HCT116 (cell line): ENCODE data around the gene VPS33B. TPM values are rescaled to one million over a fixed set of nuclear protein-coding genes. Genes with fewer than 3 reads are reported as not detected.

Source experiments
- ATAC-seq: fragments of 200-7000 bp; cut with Tn5 transposase; 2 replicates; pipeline ENCODE4 v1.9.1; 2020; ENCODE audit warnings: mild to moderate bottlenecking, moderate library complexity
- BruUV-seq: library from RNA; stranded (reverse); fragments of 400-500 nt; replicated peaks from 2 replicates; lab custom pipeline; 2021; lab: Mats Ljungman, UMichigan
- CTCF ChIA-PET: fragments of 300-600 bp; sonication (Branson Sonifier 250); formaldehyde crosslinking; loops from one replicate; lab custom pipeline; 2021; ENCODE audit warnings: antibody characterized with exemption; lab: Charles Lee
- POLR2A ChIA-PET: fragments of 300-600, 350-600 bp; sonication (Branson Sonifier 250); formaldehyde crosslinking; loops from one replicate; lab custom pipeline; 2021; ENCODE audit warnings: antibody characterized with exemption; lab: Charles Lee
- RAD21 ChIA-PET, 2 experiments: fragments of 300-600 bp; sonication (Branson Sonifier 250); formaldehyde crosslinking; loops; one replicate each; lab custom pipeline; 2023; ENCODE audit warnings: low total read pairs in 2 of 2; ENCODE audit not compliant: uncharacterized antibody in 2 of 2, unreplicated experiment in 2 of 2, low non-redundant PET in 1 of 2; lab: Charles Lee
- DNase-seq: peaks from one replicate; pipeline ENCODE4 v3.0.0-alpha.2; 2010; ENCODE audit warnings: low read depth, low spot score
- H2AFZ ChIP-seq: fragments of 200-600 bp; shearing (Covaris generic), sonication (generic); 2 replicates; pipeline ENCODE4 v1.6.1; 2017; ENCODE audit warnings: low read depth, mixed run types, mixed read lengths, antibody characterized with exemption, low read length; ENCODE audit not compliant: poor library complexity, severe bottlenecking
- H3K27ac ChIP-seq: 2 replicates; pipeline ENCODE4 v1.5.1; 2012; ENCODE audit warnings: low read depth, low read length
- H3K27me3 ChIP-seq: fragments of 200-600 bp; sonication (generic); 2 replicates; pipeline ENCODE4 v1.6.1; 2016; ENCODE audit warnings: mixed run types, low read length, mixed read lengths; ENCODE audit not compliant: insufficient read depth
- H3K36me3 ChIP-seq, 2 experiments: fragments of 200-500 bp in 1 of 2; fragments of 200-600 bp in 1 of 2; sonication (Bioruptor generic) in 1 of 2; sonication (generic) in 1 of 2; 2 replicates each; pipeline versions ENCODE4 v1.5.1 to v1.6.1; 2014 to 2016; ENCODE audit warnings: low read length in 2 of 2, inconsistent platforms in 1 of 2, mixed read lengths in 1 of 2, mixed run types in 1 of 2; ENCODE audit not compliant: insufficient read depth in 2 of 2, control insufficient read depth in 1 of 2
- H3K4me1 ChIP-seq, 2 experiments: fragments of 200-600 bp in 1 of 2; sonication (generic) in 1 of 2; 2 replicates each; pipeline versions ENCODE4 v1.5.1 to v1.6.1; 2012 to 2017; ENCODE audit warnings: low read length in 2 of 2, inconsistent platforms in 1 of 2, mild to moderate bottlenecking in 1 of 2, mixed read lengths in 1 of 2, mixed run types in 1 of 2, moderate library complexity in 1 of 2; ENCODE audit not compliant: insufficient read depth in 2 of 2, control insufficient read depth in 1 of 2
- H3K4me2 ChIP-seq: fragments of 200-600 bp; sonication (generic); 2 replicates; pipeline ENCODE4 v1.6.1; 2017; ENCODE audit warnings: mixed run types, low read length, mixed read lengths
- H3K4me3 ChIP-seq, 2 experiments: fragments of 200-600 bp in 1 of 2; sonication (generic) in 1 of 2; replicated peaks in 1 of 2; 2 replicates each; pipeline ENCODE4 v1.5.1; 2011 to 2016; ENCODE audit warnings: low read length in 2 of 2, control low read depth in 1 of 2, low read depth in 1 of 2, mild to moderate bottlenecking in 1 of 2, mixed read lengths in 1 of 2, mixed run types in 1 of 2
- H3K79me2 ChIP-seq: fragments of 200-600 bp; sonication (generic); 2 replicates; pipeline ENCODE4 v1.6.1; 2017; ENCODE audit warnings: mild to moderate bottlenecking, mixed run types, low read length, moderate library complexity, mixed read lengths; ENCODE audit not compliant: insufficient read depth
- H3K9ac ChIP-seq: fragments of 200-600 bp; sonication (generic); 2 replicates; pipeline ENCODE4 v1.6.1; 2016; ENCODE audit warnings: low read length, mixed read lengths
- H3K9me2 ChIP-seq: fragments of 200-600 bp; sonication (generic), shearing (Covaris generic); 2 replicates; pipeline ENCODE4 v1.6.1; 2017; ENCODE audit warnings: mixed run types, mild to moderate bottlenecking, moderate library complexity; ENCODE audit not compliant: insufficient read depth
- H3K9me3 ChIP-seq, 2 experiments: fragments of 200-500 bp in 1 of 2; fragments of 200-600 bp in 1 of 2; sonication (Bioruptor generic) in 1 of 2; sonication (generic) in 1 of 2; 2 replicates each; pipeline ENCODE4 v1.6.1; 2014 to 2017; ENCODE audit warnings: low read length in 2 of 2, mixed read lengths in 2 of 2, inconsistent platforms in 1 of 2, low read depth in 1 of 2, mild to moderate bottlenecking in 1 of 2, mixed run types in 1 of 2, moderate library complexity in 1 of 2; ENCODE audit not compliant: control insufficient read depth in 1 of 2, insufficient read depth in 1 of 2
- H4K20me1 ChIP-seq: fragments of 200-600 bp; sonication (generic), shearing (Covaris generic); 2 replicates; pipeline ENCODE4 v1.6.1; 2017; ENCODE audit warnings: mixed run types, mild to moderate bottlenecking, moderate library complexity; ENCODE audit not compliant: insufficient read depth
- CBX3 ChIP-seq: IDR thresholded peaks from 2 replicates; pipeline ENCODE4 v1.6.1; 2012; ENCODE audit warnings: low read depth
- POLR2AphosphoS5 ChIP-seq: IDR thresholded peaks from 2 replicates; pipeline ENCODE4 v1.6.1; 2011; ENCODE audit warnings: mild to moderate bottlenecking, low read depth, low read length, moderate library complexity
- SIN3A ChIP-seq: IDR thresholded peaks from 2 replicates; pipeline ENCODE4 v1.6.1; 2012; ENCODE audit warnings: low read depth
- intact Hi-C: fragments of 100-400 bp; cut with micrococcal nuclease; formaldehyde crosslinking; loops from 2 replicates; pipeline ENCODE4 v1.10.0; 2022
- total RNA-seq: library from RNA; stranded (reverse); gene quantifications from one replicate; pipeline ENCODE4 v1.2.1, GENCODE V29; 2021; ENCODE audit not compliant: unreplicated experiment

The VPS33B gene
- total RNA-seq, 1 experiment from 2014 or later: 23.1 TPM

- CTCF ChIA-PET: no interaction called here
- Histone ChIP-seq H3K27ac (no peak overlapping the region), H3K9ac (no peak overlapping the region), H3K36me3 (peaks cover 59 to 62% of the 10 kb centered on the region in 2 experiments; a peak in 3 of 4 replicates), H3K4me3 (no peak overlapping the region), H3K79me2 (peaks cover 25% of the 10 kb centered on the region), H3K4me1 (no peaks in the 10 kb centered on the region), H3K9me3 (no peaks in the 10 kb centered on the region), H3K27me3 (no peaks in the 10 kb centered on the region), H2AFZ (no peak overlapping the region), H3K9me2 (no peaks in the 10 kb centered on the region), H4K20me1 (no peaks in the 10 kb centered on the region), H3K4me2 (no peak overlapping the region)
- RAD21 ChIA-PET: no interaction called here
- TF ChIP-seq SIN3A: no peak
- no peak for ATAC-seq
- POLR2A ChIA-PET: no interaction called here
- TSS peak; percentile 25 for BruUV-seq
- intact Hi-C loops: no loop called here
- no peak for DNase-seq
Observed at GRCh38 chr15:90966262-90966661, 56.1 kb downstream of the VPS33B start.

DNA sequence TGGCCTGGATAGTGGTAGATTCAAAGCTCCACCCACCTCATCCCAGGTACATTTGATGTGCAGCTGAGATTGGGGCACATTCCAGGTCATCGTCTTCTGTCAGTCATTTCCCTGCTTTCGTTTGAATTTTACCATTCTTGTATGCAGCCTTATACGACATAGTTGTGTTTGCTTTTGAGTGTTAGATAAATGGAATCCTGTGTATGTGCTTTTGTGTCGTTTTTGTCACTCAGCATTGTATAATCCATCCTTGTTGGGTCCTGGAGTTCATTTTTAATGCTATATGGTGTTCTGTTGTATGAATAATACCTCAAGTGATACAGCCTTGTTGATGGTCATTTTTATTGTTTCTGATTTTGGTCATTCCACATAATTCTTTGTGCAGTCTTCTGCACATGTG is 60.4 kb downstream of the VPS33B start:
- intact Hi-C loops: no loop called here
- H3K36me3 ChIP-seq: peaks cover 33 to 34% of the 10 kb centered on the region in 2 experiments; a peak in 3 of 4 replicates
- TF ChIP-seq CBX3: no peak
- TF ChIP-seq POLR2AphosphoS5: 0 out of 2 replicates have a peak, but pooled peaks have one; percentile 18
- ChIA-PET POLR2A (no interaction called here), RAD21 (no interaction called here), CTCF (interaction anchor here (1.5 to 1.8 kb wide), 2 partner anchors 71 to 306 kb away, joined by 3 to 5 read pairs; no protein-coding TSS in a partner anchor)
- no peaks in the 10 kb centered on the region for H3K4me1 ChIP-seq
- H3K4me2 ChIP-seq: no peak overlapping the region
- no peaks in the 10 kb centered on the region for H3K9me3 ChIP-seq
- ATAC-seq (no peak), DNase-seq (no peak)
- no peak overlapping the region for H2AFZ ChIP-seq
- no TSS peak for BruUV-seq
- no peaks in the 10 kb centered on the region for H3K9me2 ChIP-seq
- H3K27me3 ChIP-seq: no peaks in the 10 kb centered on the region
- H3K79me2 ChIP-seq: peaks cover 33% of the 10 kb centered on the region
- H3K4me3 ChIP-seq: no peak overlapping the region
- H4K20me1 ChIP-seq: no peaks in the 10 kb centered on the region
- no peak overlapping the region for H3K9ac ChIP-seq
- H3K27ac ChIP-seq: no peak overlapping the region
